SW480 (cell line): ENCODE results near the gene CDKL2.
"Not testable (repeated sequence)": the region's sequence is repeated elsewhere in the genome, so short reads cannot be mapped to it uniquely, and the experiment has no call there.

Experiments
- DNase-seq: peaks from one replicate; pipeline ENCODE4 v3.0.0-alpha.2; 2016; ENCODE audit warnings: low spot score

Gene CDKL2

GRCh38 chr4:75630174-75630936 lies at the start of gene CDKL2:
TSS of gene CDKL2 (minus strand) at chr4:75630528. CDS start at chr4:75625988, 4,540 bp downstream.
- DNase-seq: peak; percentile 83

- DNase-seq: no peak
Measured at GRCh38 chr4:75678965-75679364, 48.6 kb upstream of the CDKL2 start.

GRCh38 chr4:75678473-75678872 lies 48.1 kb upstream of the CDKL2 start:
- DNase-seq: no peak

- no peak for DNase-seq
Measured at GRCh38 chr4:75675004-75675531, 44.7 kb upstream of the CDKL2 start.

- DNase-seq: no peak
Measured at GRCh38 chr4:75673959-75674328, 43.6 kb upstream of the CDKL2 start.

- peak; percentile 95 for DNase-seq
Measured at GRCh38 chr4:75673027-75673958, 43.0 kb upstream of the CDKL2 start, which contains the start of gene G3BP2. TSS of gene G3BP2 (minus strand) at chr4:75673411. CDS start at chr4:75662025, 11,386 bp downstream.

GRCh38 chr4:75672461-75673026 lies 42.2 kb upstream of the CDKL2 start:
- peak; percentile 43 for DNase-seq

- DNase-seq: no peak
Measured at GRCh38 chr4:75671802-75672421, 41.6 kb upstream of the CDKL2 start.

GRCh38 chr4:75668596-75668995 lies 38.3 kb upstream of the CDKL2 start:
- DNase-seq: no peak

GRCh38 chr4:75667636-75668035 lies 37.3 kb upstream of the CDKL2 start:
- DNase-seq: not testable (repeated sequence)

GRCh38 chr4:75666299-75666698 lies 36.0 kb upstream of the CDKL2 start:
- no peak for DNase-seq

- not testable (repeated sequence) for DNase-seq
Measured at GRCh38 chr4:75664604-75665003, 34.3 kb upstream of the CDKL2 start.

GRCh38 chr4:75662626-75663025 lies 32.3 kb upstream of the CDKL2 start:
- DNase-seq: no peak

GRCh38 chr4:75660491-75660890 lies 30.2 kb upstream of the CDKL2 start:
- no peak for DNase-seq

GRCh38 chr4:75659512-75660031 lies 29.2 kb upstream of the CDKL2 start:
- no peak for DNase-seq

GRCh38 chr4:75658876-75659275 lies 28.5 kb upstream of the CDKL2 start:
- no peak for DNase-seq

GRCh38 chr4:75655562-75655961 lies 25.2 kb upstream of the CDKL2 start:
- no peak for DNase-seq

- no peak for DNase-seq
Measured at GRCh38 chr4:75654905-75655304, 24.6 kb upstream of the CDKL2 start.

- peak; percentile 32 for DNase-seq
Measured at GRCh38 chr4:75653845-75654503, 23.6 kb upstream of the CDKL2 start.

GRCh38 chr4:75644095-75644494 lies 13.8 kb upstream of the CDKL2 start:
- DNase-seq: no peak

GRCh38 chr4:75643651-75644050 lies 13.3 kb upstream of the CDKL2 start:
- DNase-seq: no peak
